HEK293T (cell line): ENCODE measurements around the gene COL19A1.
A peak's percentile ranks its signal among the peaks of the same experiment; 100 is the strongest.

Experiments
- CTCF ChIA-PET: fragments of 350-600 bp; formaldehyde crosslinking; extraction: SDS; loops from one replicate; lab custom pipeline; 2021; ENCODE audit warnings: antibody characterized with exemption, inconsistent platforms; lab: Yijun Ruan, JAX
- POLR2A ChIA-PET: fragments of 350-600 bp; formaldehyde crosslinking; extraction: SDS; loops from one replicate; lab custom pipeline; 2020; ENCODE audit warnings: antibody characterized with exemption, inconsistent platforms; lab: Yijun Ruan, JAX
- DNase-seq: peaks from one replicate; pipeline ENCODE4 v3.0.0; 2012; ENCODE audit warnings: mixed read lengths; ENCODE audit errors: extremely low spot score
- ARNT ChIP-seq: fragments of 450-650 bp; IDR thresholded peaks from 2 replicates; pipeline ENCODE4 v1.6.1; 2017; ENCODE audit warnings: mild to moderate bottlenecking
- BHLHE40 ChIP-seq: fragments of 450-650 bp; IDR thresholded peaks from 2 replicates; pipeline ENCODE4 v1.6.1; 2016; ENCODE audit warnings: mild to moderate bottlenecking, moderate library complexity, borderline replicate concordance
- CTBP1 ChIP-seq: fragments of 450-650 bp; IDR thresholded peaks from 2 replicates; pipeline ENCODE4 v1.6.1; 2016; ENCODE audit warnings: borderline replicate concordance
- ELF4 ChIP-seq: fragments of 450-650 bp; IDR thresholded peaks from 2 replicates; pipeline ENCODE4 v1.6.1; 2017; ENCODE audit warnings: antibody characterized with exemption
- FOXA1 ChIP-seq: fragments of 450-650 bp; IDR thresholded peaks from 2 replicates; pipeline ENCODE4 v1.6.1; 2016; ENCODE audit warnings: mild to moderate bottlenecking
- FOXK2 ChIP-seq: fragments of 450-650 bp; IDR thresholded peaks from 2 replicates; pipeline ENCODE4 v1.6.1; 2016; ENCODE audit warnings: mild to moderate bottlenecking
- FOXM1 ChIP-seq: fragments of 450-650 bp; IDR thresholded peaks from 2 replicates; pipeline ENCODE4 v1.6.1; 2017; ENCODE audit warnings: mild to moderate bottlenecking, borderline replicate concordance
- HDGF ChIP-seq: fragments of 450-650 bp; IDR thresholded peaks from 2 replicates; pipeline ENCODE4 v1.6.1; 2017; ENCODE audit warnings: antibody characterized with exemption, borderline replicate concordance
- L3MBTL2 ChIP-seq: fragments of 450-650 bp; conservative IDR thresholded peaks from 2 replicates; pipeline ENCODE4 v1.6.1; 2016; ENCODE audit warnings: mild to moderate bottlenecking
- LEF1 ChIP-seq: fragments of 450-650 bp; IDR thresholded peaks from 2 replicates; pipeline ENCODE4 v1.6.1; 2017; ENCODE audit warnings: mild to moderate bottlenecking, borderline replicate concordance
- NFRKB ChIP-seq: fragments of 450-650 bp; IDR thresholded peaks from 2 replicates; pipeline ENCODE4 v1.6.1; 2016; ENCODE audit warnings: mild to moderate bottlenecking, moderate library complexity
- SP1 ChIP-seq: fragments of 450-650 bp; IDR thresholded peaks from 2 replicates; pipeline ENCODE4 v1.6.1; 2017
- SUZ12 ChIP-seq: fragments of 450-650 bp; IDR thresholded peaks from 2 replicates; pipeline ENCODE4 v1.6.1; 2016; ENCODE audit warnings: mild to moderate bottlenecking
- TARDBP ChIP-seq: fragments of 450-650 bp; IDR thresholded peaks from 2 replicates; pipeline ENCODE4 v1.6.1; 2016
- ZNF384 ChIP-seq: fragments of 450-650 bp; IDR thresholded peaks from 2 replicates; pipeline ENCODE4 v1.6.1; 2016
- TF ChIP-seq, protein P1 (sequence below): fragments of 450-650 bp; IDR thresholded peaks from 2 replicates; pipeline ENCODE4 v1.6.1; 2016

COL19A1 gene

GRCh38 chr6:70180183-70180900 lies 314.0 kb downstream of the COL19A1 start:
- POLR2A ChIA-PET, result no interaction called here
- CTCF ChIA-PET, result no interaction called here
- no peak for DNase-seq
- TF ChIP-seq FOXA1 (no peak), ARNT (no peak), HDGF (no peak), NFRKB (no peak), FOXK2 (no peak), ZNF384 (no peak), ELF4 (no peak), CTBP1 (no peak), BHLHE40 (no peak), SP1 (no peak), TARDBP (no peak), FOXM1 (no peak), SUZ12 (no peak), L3MBTL2 (no peak), LEF1 (no peak)
- TF ChIP-seq, protein P1, sequence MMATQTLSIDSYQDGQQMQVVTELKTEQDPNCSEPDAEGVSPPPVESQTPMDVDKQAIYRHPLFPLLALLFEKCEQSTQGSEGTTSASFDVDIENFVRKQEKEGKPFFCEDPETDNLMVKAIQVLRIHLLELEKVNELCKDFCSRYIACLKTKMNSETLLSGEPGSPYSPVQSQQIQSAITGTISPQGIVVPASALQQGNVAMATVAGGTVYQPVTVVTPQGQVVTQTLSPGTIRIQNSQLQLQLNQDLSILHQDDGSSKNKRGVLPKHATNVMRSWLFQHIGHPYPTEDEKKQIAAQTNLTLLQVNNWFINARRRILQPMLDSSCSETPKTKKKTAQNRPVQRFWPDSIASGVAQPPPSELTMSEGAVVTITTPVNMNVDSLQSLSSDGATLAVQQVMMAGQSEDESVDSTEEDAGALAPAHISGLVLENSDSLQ, result no peak

DNA sequence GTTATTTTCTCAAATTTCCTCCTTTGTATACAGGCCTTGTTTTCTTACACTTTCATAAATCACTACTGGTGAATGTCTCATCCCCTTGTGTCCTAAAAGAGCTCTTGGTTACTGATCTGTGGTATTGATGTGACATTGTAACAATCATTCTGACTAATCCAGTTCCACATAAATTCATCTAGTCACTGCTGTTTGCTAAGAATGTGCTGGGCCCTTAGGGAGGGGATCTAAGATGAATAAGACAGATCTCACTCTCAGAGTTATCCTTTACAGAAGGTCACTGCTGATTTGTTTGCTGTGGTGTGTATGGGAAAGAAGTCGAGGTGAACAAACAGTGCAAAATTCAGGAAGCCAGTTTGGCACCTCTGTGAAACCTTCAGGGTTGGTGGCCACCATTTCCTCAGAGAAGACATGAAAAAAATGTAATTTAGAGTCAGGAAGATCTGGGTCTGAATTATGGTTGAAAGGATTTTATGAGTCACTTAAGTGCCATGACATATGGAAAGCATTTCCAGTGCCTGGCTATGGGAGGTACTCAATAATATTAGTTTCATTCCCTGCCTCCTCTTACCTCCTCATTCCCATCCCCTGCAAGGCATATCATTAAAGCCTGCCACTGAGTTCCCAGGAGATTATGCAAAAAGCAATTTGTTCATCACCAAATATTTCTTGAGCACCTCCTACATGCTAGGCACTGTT lies 314.7 kb downstream of the COL19A1 start:
- POLR2A ChIA-PET, result no interaction called here

GRCh38 chr6:70183538-70183937 lies 317.2 kb downstream of the COL19A1 start:
- DNase-seq, result no peak
- POLR2A ChIA-PET, result no interaction called here
- CTCF ChIA-PET, result no interaction called here

More for the DNA sequence above, 314.7 kb downstream of the COL19A1 start:
- CTCF ChIA-PET, result no interaction called here
- no peak for DNase-seq
- TF ChIP-seq CTBP1 (no peak), FOXK2 (no peak), TARDBP (no peak), FOXM1 (no peak), HDGF (no peak), NFRKB (no peak), SP1 (no peak)

GRCh38 chr6:70184723-70185122 lies 318.4 kb downstream of the COL19A1 start:
- CTCF ChIA-PET, result no interaction called here

More at GRCh38 chr6:70183538-70183937, 317.2 kb downstream of the COL19A1 start:
- TF ChIP-seq ARNT (no peak), NFRKB (no peak), SP1 (no peak), FOXK2 (no peak)
- TF ChIP-seq, protein P1, result no peak

DNA sequence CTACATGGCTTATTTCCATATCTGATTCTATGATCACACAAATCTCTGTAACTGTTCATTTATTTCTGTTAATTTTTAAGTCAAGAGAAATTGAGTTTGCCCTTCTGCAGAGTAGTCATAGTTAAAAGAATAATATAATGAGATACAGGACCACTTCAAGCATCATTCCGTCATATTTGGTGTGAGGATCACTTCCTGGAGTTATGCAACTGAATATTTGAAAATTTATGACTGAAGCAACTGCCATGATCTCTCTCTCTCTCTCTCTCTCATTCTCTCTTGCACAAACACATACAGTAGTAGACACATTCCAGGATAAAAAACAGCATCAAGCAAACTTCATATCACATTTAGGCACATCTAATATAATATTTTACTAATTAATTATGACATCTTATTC lies 320.1 kb downstream of the COL19A1 start:
- DNase-seq, result no peak
- TF ChIP-seq FOXM1 (no peak), SP1 (no peak), ELF4 (no peak), ZNF384 (no peak), FOXK2 (no peak), FOXA1 (no peak), HDGF (no peak), L3MBTL2 (no peak), CTBP1 (no peak), ARNT (no peak)
- ChIA-PET CTCF (no interaction called here), POLR2A (no interaction called here)

More at GRCh38 chr6:70184723-70185122, 318.4 kb downstream of the COL19A1 start:
- TF ChIP-seq TARDBP (no peak), BHLHE40 (no peak), SP1 (no peak), ZNF384 (no peak), FOXA1 (no peak), ARNT (no peak), CTBP1 (no peak), ELF4 (no peak), L3MBTL2 (no peak), NFRKB (no peak), LEF1 (no peak), HDGF (no peak), FOXM1 (no peak), SUZ12 (no peak), FOXK2 (no peak)
- TF ChIP-seq, protein P1, result no peak
- POLR2A ChIA-PET, result no interaction called here
- DNase-seq, result no peak

DNA sequence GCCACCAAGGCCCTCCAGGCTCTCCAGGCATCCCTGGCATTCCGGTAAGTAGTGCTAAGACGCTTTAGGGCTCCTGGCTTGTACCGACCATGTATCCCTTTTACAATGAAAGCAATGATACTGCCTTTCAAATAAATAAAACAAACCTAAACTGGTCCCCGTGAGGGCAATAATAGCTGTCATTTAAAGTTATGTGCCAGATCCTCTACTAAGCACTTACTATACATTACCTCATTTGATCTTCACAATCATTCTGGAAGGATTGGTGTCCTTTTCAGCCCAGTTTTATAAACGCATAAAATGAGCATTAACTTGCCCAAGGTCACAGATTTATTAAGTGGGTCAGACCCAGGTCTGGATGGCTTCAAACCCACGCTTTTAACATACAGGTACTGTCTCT lies 321.8 kb downstream of the COL19A1 start:
- ChIA-PET CTCF (no interaction called here), POLR2A (no interaction called here)
- DNase-seq, result no peak
- TF ChIP-seq, protein P1, result peak; percentile 63
- TF ChIP-seq FOXA1, result no peak
